AG04450 (cell line): ENCODE data around the gene INO80E. TPM values are rescaled to one million over a fixed set of nuclear protein-coding genes. Genes with fewer than 3 reads are reported as not detected.

Source experiments
- CTCF ChIA-PET: fragments of 300-600, 350-600 bp; formaldehyde crosslinking; extraction: SDS; loops from one replicate; lab custom pipeline; 2022; ENCODE audit warnings: antibody characterized with exemption, inconsistent platforms; lab: Charles Lee
- POLR2A ChIA-PET: fragments of 350-600 bp; formaldehyde crosslinking; extraction: SDS; loops from one replicate; lab custom pipeline; 2021; ENCODE audit warnings: antibody characterized with exemption, inconsistent platforms; lab: Yijun Ruan, JAX
- DNase-seq: peaks from one replicate; pipeline ENCODE4 v3.0.0-alpha.2; 2011; ENCODE audit warnings: low read depth, low spot score
- H3K27ac ChIP-seq: one replicate; pipeline ENCODE4 v1.5.1; 2012; ENCODE audit warnings: low read depth, low read length, control low read depth
- H3K27me3 ChIP-seq: one replicate; pipeline ENCODE4 v1.6.0; 2012; ENCODE audit warnings: low read length; ENCODE audit not compliant: control insufficient read depth, insufficient read depth
- H3K4me3 ChIP-seq: 2 replicates; pipeline ENCODE4 v1.5.1; 2011; ENCODE audit warnings: mild to moderate bottlenecking, low read depth, low read length, control low read depth
- H3K9me3 ChIP-seq: 2 replicates; pipeline ENCODE4 v1.5.1; 2012; ENCODE audit warnings: low read length; ENCODE audit not compliant: control insufficient read depth, insufficient read depth
- CTCF ChIP-seq: IDR thresholded peaks from 2 replicates; pipeline ENCODE4 v1.5.1; 2011; ENCODE audit warnings: low read depth, low read length, control low read depth, inconsistent platforms
- polyA plus RNA-seq: library from polyadenylated mRNA; depleted of rRNA; stranded (reverse); fragments of >200 nt; gene quantifications from 2 replicates; pipeline ENCODE4 v1.2.3, GENCODE V29; 2011

The INO80E gene
- polyA plus RNA-seq, 1 experiment, result 27.3 TPM

- ChIA-PET POLR2A (interaction anchor here (0.6 kb wide), 1 partner anchor 91 kb away, joined by 4 read pairs; no protein-coding TSS in a partner anchor), CTCF (no interaction called here)
- Histone ChIP-seq H3K27ac (no peak overlapping the region), H3K9me3 (no peaks in the 10 kb centered on the region; the same call in 1 of the 2 replicates), H3K4me3 (no peak overlapping the region), H3K27me3 (no peaks in the 10 kb centered on the region)
- no peak for DNase-seq
- no peak for TF ChIP-seq CTCF
These were observed 3.6 kb upstream of the INO80E start for GRCh38 chr16:29992344-29992967.

- Histone ChIP-seq H3K4me3 (no peak overlapping the region), H3K9me3 (no peaks in the 10 kb centered on the region; the same call in 1 of the 2 replicates), H3K27ac (no peak overlapping the region), H3K27me3 (no peaks in the 10 kb centered on the region)
- DNase-seq, result no peak
- ChIA-PET POLR2A (no interaction called here), CTCF (no interaction called here)
- TF ChIP-seq CTCF, result no peak
These were observed 2.7 kb upstream of the INO80E start for GRCh38 chr16:29993191-29993902.

- POLR2A ChIA-PET, result interaction anchor here (0.6 to 1.7 kb wide), 3 partner anchors 32 to 483 kb away, joined by 3 to 7 read pairs (median 4); partner anchors contain the start of gene TMEM219
- no peak overlapping the region for H3K27ac ChIP-seq
These were observed 2.0 kb upstream of the INO80E start for GRCh38 chr16:29993903-29994599.

GRCh38 chr16:29994600-29995323, 1.3 kb upstream of the INO80E start:
- no peaks in the 10 kb centered on the region for H3K27me3 ChIP-seq
- CTCF ChIA-PET, result no interaction called here
- no peak for DNase-seq

More at GRCh38 chr16:29993903-29994599, 2.0 kb upstream of the INO80E start:
- DNase-seq, result no peak
- TF ChIP-seq CTCF, result no peak
- Histone ChIP-seq H3K9me3 (no peaks in the 10 kb centered on the region; the same call in 1 of the 2 replicates), H3K27me3 (no peaks in the 10 kb centered on the region), H3K4me3 (no peak overlapping the region)
- CTCF ChIA-PET, result no interaction called here

More at GRCh38 chr16:29994600-29995323, 1.3 kb upstream of the INO80E start:
- no peak for TF ChIP-seq CTCF
- POLR2A ChIA-PET, result interaction anchor here (0.6 to 2.2 kb wide), 4 partner anchors 33 to 483 kb away, joined by 3 to 8 read pairs (median 6); partner anchors contain the start of genes KCTD13 and TMEM219
- H3K9me3 ChIP-seq, result no peaks in the 10 kb centered on the region; the same call in 1 of the 2 replicates
- peak overlapping the region; percentile 21 for H3K27ac ChIP-seq
- peak overlapping the region; percentile 95 for H3K4me3 ChIP-seq
